OCI-LY7 (cell line): ENCODE measurements around the gene GNL1. TPM values are rescaled to one million over a fixed set of nuclear protein-coding genes. Genes with fewer than 3 reads are reported as not detected.

Source experiments
- BruUV-seq: library from RNA; stranded (reverse); fragments of 400-500 nt; replicated peaks from 2 replicates; lab custom pipeline; 2021; lab: Mats Ljungman, UMichigan
- CTCF ChIA-PET: fragments of 300-600 bp; sonication (Branson Sonifier 250); formaldehyde crosslinking; loops from one replicate; lab custom pipeline; 2022; ENCODE audit warnings: antibody characterized with exemption; ENCODE audit not compliant: unreplicated experiment; lab: Charles Lee
- POLR2A ChIA-PET: fragments of 300-600 bp; sonication (Branson Sonifier 250); formaldehyde crosslinking; loops from one replicate; lab custom pipeline; 2022; ENCODE audit warnings: antibody characterized with exemption; lab: Charles Lee
- DNase-seq: peaks from one replicate; pipeline ENCODE4 v3.0.0-alpha.2; 2015; ENCODE audit warnings: low spot score
- H2AFZ ChIP-seq: fragments of 200-600 bp; sonication (generic), shearing (Covaris generic); 2 replicates; pipeline ENCODE4 v1.6.1; 2014; ENCODE audit warnings: mild to moderate bottlenecking, antibody characterized with exemption, low read length, moderate library complexity
- H3K27ac ChIP-seq: fragments of 200-600 bp; sonication (generic); 2 replicates; pipeline ENCODE4 v1.5.1; 2014; ENCODE audit warnings: mixed run types, low read depth, mild to moderate bottlenecking, moderate library complexity, low read length, inconsistent platforms; ENCODE audit not compliant: poor library complexity, severe bottlenecking
- H3K36me3 ChIP-seq: fragments of 200-600 bp; sonication (generic); 2 replicates; pipeline ENCODE4 v1.6.1; 2014; ENCODE audit warnings: mild to moderate bottlenecking, antibody characterized with exemption, low read length, moderate library complexity, mixed read lengths; ENCODE audit not compliant: insufficient read depth
- H3K4me1 ChIP-seq: fragments of 200-600 bp; sonication (generic); 2 replicates; pipeline ENCODE4 v1.5.1; 2014; ENCODE audit warnings: mild to moderate bottlenecking, low read length; ENCODE audit not compliant: insufficient read depth, poor library complexity, severe bottlenecking
- H3K4me2 ChIP-seq: fragments of 200-600 bp; sonication (generic); 2 replicates; pipeline ENCODE4 v1.6.1; 2014; ENCODE audit warnings: mild to moderate bottlenecking, low read length
- H3K4me3 ChIP-seq: fragments of 200-600 bp; sonication (generic); 2 replicates; pipeline ENCODE4 v1.5.1; 2014; ENCODE audit warnings: mild to moderate bottlenecking, low read depth, low read length; ENCODE audit not compliant: poor library complexity, severe bottlenecking
- H3K79me2 ChIP-seq: fragments of 200-600 bp; sonication (generic); 2 replicates; pipeline ENCODE4 v1.6.1; 2016; ENCODE audit warnings: low read depth, mild to moderate bottlenecking, low read length, moderate library complexity, mixed read lengths; ENCODE audit not compliant: insufficient read depth
- H3K9me2 ChIP-seq: fragments of 200-600 bp; sonication (generic); 2 replicates; pipeline ENCODE4 v1.6.1; 2016; ENCODE audit warnings: mild to moderate bottlenecking, low read length, mixed read lengths; ENCODE audit not compliant: insufficient read depth
- H3K9me3 ChIP-seq: fragments of 200-600 bp; sonication (generic); 2 replicates; pipeline ENCODE4 v1.6.1; 2014; ENCODE audit warnings: mild to moderate bottlenecking, mixed run types, low read length, mixed read lengths
- H4K20me1 ChIP-seq: fragments of 200-600 bp; sonication (generic); 2 replicates; pipeline ENCODE4 v1.6.1; 2014; ENCODE audit warnings: mild to moderate bottlenecking, antibody characterized with exemption, low read length, moderate library complexity, mixed read lengths; ENCODE audit not compliant: insufficient read depth
- EZH2phosphoT487 ChIP-seq: fragments of 200-600 bp; sonication (generic); IDR thresholded peaks from 2 replicates; pipeline ENCODE4 v1.6.1; 2018; ENCODE audit warnings: low read depth, borderline replicate concordance, mild to moderate bottlenecking, mixed run types, antibody characterized with exemption, low read length, moderate library complexity, mixed read lengths
- intact Hi-C: fragments of 100-400 bp; cut with micrococcal nuclease; formaldehyde crosslinking; loops from one replicate; pipeline ENCODE4 v1.10.0; 2022; ENCODE audit not compliant: unreplicated experiment
- total RNA-seq, 2 experiments: library from RNA; depleted of rRNA in 1 of 2; stranded (reverse); fragments of >200 nt in 1 of 2; shearing (Covaris generic) in 1 of 2; gene quantifications; 2 replicates each; pipeline ENCODE4 v1.2.3, GENCODE V29; 2014 to 2022
- TF ChIP-seq, protein P1 (sequence below): fragments of 200-600 bp; sonication (generic); conservative IDR thresholded peaks from 2 replicates; pipeline ENCODE4 v1.5.1; 2014; ENCODE audit warnings: mild to moderate bottlenecking, antibody characterized with exemption, low read length, moderate library complexity, mixed read lengths

Gene GNL1
- total RNA-seq, 2 experiments from 2014 or later, result 66.4 to 114 TPM

DNA sequence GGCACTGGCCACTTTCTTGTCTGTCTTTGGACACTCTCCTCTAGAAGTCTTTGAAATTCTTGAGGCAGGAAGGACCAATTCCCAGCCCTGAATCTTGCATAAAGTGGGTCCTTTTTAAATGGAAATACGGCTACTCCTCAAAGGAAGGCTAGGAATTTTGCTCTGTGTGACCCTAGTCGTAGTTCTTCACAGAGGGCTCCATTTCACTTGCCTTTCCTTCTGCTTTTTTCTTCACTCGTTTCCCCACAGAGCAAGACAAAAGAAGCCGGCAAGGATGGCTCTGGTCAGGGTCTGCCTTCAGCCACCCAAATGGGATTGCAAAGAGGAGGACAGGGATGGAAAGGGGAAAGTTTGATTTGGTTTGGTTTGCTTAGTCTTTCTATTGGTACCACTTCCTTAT lies 41.2 kb downstream of the GNL1 start:
- TF ChIP-seq EZH2phosphoT487, result no peak
- TF ChIP-seq, protein P1, sequence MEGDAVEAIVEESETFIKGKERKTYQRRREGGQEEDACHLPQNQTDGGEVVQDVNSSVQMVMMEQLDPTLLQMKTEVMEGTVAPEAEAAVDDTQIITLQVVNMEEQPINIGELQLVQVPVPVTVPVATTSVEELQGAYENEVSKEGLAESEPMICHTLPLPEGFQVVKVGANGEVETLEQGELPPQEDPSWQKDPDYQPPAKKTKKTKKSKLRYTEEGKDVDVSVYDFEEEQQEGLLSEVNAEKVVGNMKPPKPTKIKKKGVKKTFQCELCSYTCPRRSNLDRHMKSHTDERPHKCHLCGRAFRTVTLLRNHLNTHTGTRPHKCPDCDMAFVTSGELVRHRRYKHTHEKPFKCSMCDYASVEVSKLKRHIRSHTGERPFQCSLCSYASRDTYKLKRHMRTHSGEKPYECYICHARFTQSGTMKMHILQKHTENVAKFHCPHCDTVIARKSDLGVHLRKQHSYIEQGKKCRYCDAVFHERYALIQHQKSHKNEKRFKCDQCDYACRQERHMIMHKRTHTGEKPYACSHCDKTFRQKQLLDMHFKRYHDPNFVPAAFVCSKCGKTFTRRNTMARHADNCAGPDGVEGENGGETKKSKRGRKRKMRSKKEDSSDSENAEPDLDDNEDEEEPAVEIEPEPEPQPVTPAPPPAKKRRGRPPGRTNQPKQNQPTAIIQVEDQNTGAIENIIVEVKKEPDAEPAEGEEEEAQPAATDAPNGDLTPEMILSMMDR, result no peak
- BruUV-seq, result no TSS peak
- ChIA-PET CTCF (no interaction called here), POLR2A (no interaction called here)
- H3K36me3 ChIP-seq, result no peaks in the 10 kb centered on the region
- H3K4me1 ChIP-seq, result peaks cover 15% of the 10 kb centered on the region
- no peaks in the 10 kb centered on the region for H3K9me2 ChIP-seq
- H4K20me1 ChIP-seq, result no peaks in the 10 kb centered on the region
- H3K4me3 ChIP-seq, result no peak overlapping the region
- no peaks in the 10 kb centered on the region for H3K79me2 ChIP-seq
- no peaks in the 10 kb centered on the region for H3K9me3 ChIP-seq
- DNase-seq, result no peak
- no peak overlapping the region for H3K27ac ChIP-seq
- intact Hi-C loops, result no loop called here
- H2AFZ ChIP-seq, result no peak overlapping the region
- peak overlapping the region; percentile 29; the same call in 1 of the 2 replicates for H3K4me2 ChIP-seq

DNA sequence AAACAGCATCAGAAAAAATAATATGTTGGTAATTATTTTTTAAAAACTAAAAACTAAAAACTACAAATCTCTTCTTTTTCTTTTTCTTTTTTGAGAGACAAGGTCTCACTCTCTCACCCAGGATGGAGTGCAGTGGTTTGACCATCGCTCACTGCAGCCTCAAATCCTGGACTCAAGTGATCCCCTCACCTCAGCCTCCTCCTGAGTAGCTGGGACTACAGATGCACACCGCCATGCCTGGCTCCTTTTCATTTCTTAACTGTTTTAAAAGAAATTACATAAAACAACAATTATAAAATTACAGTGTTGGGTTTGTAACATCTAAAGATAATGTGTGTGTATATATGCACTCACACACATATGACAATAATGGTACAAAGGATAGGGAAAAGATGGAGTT lies 42.8 kb downstream of the GNL1 start:
- Histone ChIP-seq H3K27ac (no peak overlapping the region), H3K4me2 (no peak overlapping the region), H3K9me2 (no peaks in the 10 kb centered on the region), H3K36me3 (no peaks in the 10 kb centered on the region), H3K9me3 (no peaks in the 10 kb centered on the region), H4K20me1 (no peaks in the 10 kb centered on the region), H2AFZ (no peak overlapping the region), H3K79me2 (no peaks in the 10 kb centered on the region), H3K4me3 (no peak overlapping the region), H3K4me1 (peaks cover 32% of the 10 kb centered on the region)
- intact Hi-C loops, result no loop called here
- POLR2A ChIA-PET, result no interaction called here
- TF ChIP-seq, protein P1, result no peak
- no peak for TF ChIP-seq EZH2phosphoT487
- no peak for DNase-seq
- BruUV-seq, result no TSS peak
- CTCF ChIA-PET, result no interaction called here

DNA sequence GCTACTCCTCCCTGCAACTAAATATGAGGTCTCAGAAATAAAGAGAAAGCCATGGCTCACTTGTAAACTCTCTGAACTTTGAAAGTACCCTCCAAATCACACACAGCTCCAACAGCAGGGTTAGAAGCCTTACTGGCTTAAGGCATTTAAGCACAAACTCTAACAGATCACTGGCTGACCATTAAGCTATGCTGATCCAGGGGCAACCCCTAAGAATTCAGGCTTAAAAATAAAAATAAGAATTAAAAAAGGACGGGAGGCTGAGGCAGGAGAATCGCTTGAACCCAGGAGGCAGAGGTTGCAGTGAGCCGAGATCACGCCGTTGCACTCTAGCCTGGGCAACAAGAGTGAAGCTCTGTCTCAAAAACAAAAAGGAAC lies 45.1 kb downstream of the GNL1 start:
- intact Hi-C loops, result no loop called here
- Histone ChIP-seq H3K9me3 (no peaks in the 10 kb centered on the region), H2AFZ (no peak overlapping the region), H3K4me2 (no peak overlapping the region), H3K4me3 (no peak overlapping the region), H3K79me2 (no peaks in the 10 kb centered on the region), H3K36me3 (no peaks in the 10 kb centered on the region), H3K9me2 (no peaks in the 10 kb centered on the region), H3K27ac (no peak overlapping the region), H3K4me1 (peaks cover 39% of the 10 kb centered on the region), H4K20me1 (no peaks in the 10 kb centered on the region)
- no peak for TF ChIP-seq EZH2phosphoT487
- TF ChIP-seq, protein P1, result no peak
- DNase-seq, result no peak
- CTCF ChIA-PET, result no interaction called here
- no TSS peak for BruUV-seq
- POLR2A ChIA-PET, result interaction anchor here (0.9 to 2.5 kb wide), 5 partner anchors 8 to 104 kb away, joined by 3 to 10 read pairs (median 3); no protein-coding TSS in a partner anchor
